OCI-LY7 (cell line): Measurements from ENCODE around the gene ASB1.

Experiments
- CTCF ChIP-seq: fragments of 200-600 bp; sonication (generic); conservative IDR thresholded peaks from 2 replicates; pipeline ENCODE4 v1.5.1; 2014; ENCODE audit warnings: mild to moderate bottlenecking, antibody characterized with exemption, low read length, moderate library complexity, mixed read lengths
- EZH2phosphoT487 ChIP-seq: fragments of 200-600 bp; sonication (generic); IDR thresholded peaks from 2 replicates; pipeline ENCODE4 v1.6.1; 2018; ENCODE audit warnings: low read depth, borderline replicate concordance, mild to moderate bottlenecking, mixed run types, antibody characterized with exemption, low read length, moderate library complexity, mixed read lengths

- no peak for TF ChIP-seq CTCF
- TF ChIP-seq EZH2phosphoT487 = no peak
These were observed 43.6 kb upstream of the ASB1 start for GRCh38 chr2:238383135-238383534.
